GM12864 (cell line): ENCODE results near the gene SLF2.
"Not testable (repeated sequence)": the region's sequence is repeated elsewhere in the genome, so short reads cannot be mapped to it uniquely, and the experiment has no call there.

Experiments
- DNase-seq: peaks from one replicate; pipeline ENCODE4 v3.0.0-alpha.2; 2011; ENCODE audit warnings: low read depth
- H3K4me3 ChIP-seq: 2 replicates; pipeline ENCODE4 v1.5.1; 2011; ENCODE audit warnings: mild to moderate bottlenecking, low read depth, low read length, control low read depth
- CTCF ChIP-seq: IDR thresholded peaks from 2 replicates; pipeline ENCODE4 v1.5.1; 2011; ENCODE audit warnings: low read depth, mild to moderate bottlenecking, moderate library complexity, low read length, control low read depth, inconsistent platforms; ENCODE audit errors: missing control alignments

The SLF2 gene

GRCh38 chr10:100879741-100880360 is 32.9 kb upstream of the SLF2 start:
- DNase-seq: no peak
- no peak for TF ChIP-seq CTCF
- H3K4me3 ChIP-seq: no peak overlapping the region

DNA sequence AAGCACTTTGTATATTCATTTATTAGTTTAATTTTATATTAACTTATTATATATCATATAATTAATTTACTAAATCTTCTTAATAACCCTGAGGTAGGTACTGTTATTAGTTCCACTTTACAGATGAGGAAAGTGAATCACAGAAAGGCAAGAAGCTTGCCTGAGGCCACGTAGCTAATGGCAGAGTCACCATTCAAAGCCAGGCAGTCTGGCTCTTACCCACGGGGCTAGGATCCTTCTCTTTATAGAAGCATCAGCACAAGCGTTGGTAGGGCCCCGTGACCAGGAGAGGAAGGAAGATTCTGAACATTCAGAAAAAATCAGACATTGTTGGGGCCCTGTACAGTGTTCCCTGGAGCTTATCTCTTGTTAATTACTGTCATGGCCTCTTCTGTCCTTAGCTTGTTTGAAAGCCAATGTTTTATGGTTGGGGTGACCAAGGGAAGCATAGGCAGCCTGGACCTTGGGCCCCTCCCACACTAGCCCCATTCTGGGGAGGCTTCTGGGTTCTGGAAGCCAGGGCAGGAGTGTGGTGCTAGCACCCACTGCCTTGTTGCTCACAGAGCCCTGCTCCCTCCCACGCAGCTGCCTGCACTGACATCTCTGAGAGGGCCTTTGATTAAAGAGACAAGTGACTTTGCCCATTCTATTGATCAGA is 31.1 kb upstream of the SLF2 start:
- TF ChIP-seq CTCF: no peak
- no peak overlapping the region for H3K4me3 ChIP-seq
- DNase-seq: no peak

DNA sequence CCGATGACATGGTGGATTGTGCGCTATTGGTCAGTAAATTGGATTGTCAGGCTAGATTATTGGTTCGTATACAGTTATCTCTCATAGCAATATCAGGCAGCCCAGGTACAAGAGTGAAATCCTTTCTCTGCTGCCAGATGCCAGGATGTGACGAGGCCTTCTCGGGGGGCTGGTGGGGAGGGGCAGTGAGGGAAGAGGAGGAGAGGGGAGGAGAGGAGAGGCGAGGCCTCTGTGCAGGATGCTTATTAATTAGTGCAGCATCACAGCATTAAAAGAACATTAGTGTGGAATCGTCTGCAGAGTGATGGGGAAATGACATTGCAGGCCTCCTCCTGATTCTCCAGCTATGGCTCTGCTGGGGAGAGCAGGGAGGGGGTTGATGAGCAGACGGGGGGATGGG is 30.5 kb upstream of the SLF2 start:
- H3K4me3 ChIP-seq: no peak overlapping the region
- TF ChIP-seq CTCF: no peak
- DNase-seq: no peak

DNA sequence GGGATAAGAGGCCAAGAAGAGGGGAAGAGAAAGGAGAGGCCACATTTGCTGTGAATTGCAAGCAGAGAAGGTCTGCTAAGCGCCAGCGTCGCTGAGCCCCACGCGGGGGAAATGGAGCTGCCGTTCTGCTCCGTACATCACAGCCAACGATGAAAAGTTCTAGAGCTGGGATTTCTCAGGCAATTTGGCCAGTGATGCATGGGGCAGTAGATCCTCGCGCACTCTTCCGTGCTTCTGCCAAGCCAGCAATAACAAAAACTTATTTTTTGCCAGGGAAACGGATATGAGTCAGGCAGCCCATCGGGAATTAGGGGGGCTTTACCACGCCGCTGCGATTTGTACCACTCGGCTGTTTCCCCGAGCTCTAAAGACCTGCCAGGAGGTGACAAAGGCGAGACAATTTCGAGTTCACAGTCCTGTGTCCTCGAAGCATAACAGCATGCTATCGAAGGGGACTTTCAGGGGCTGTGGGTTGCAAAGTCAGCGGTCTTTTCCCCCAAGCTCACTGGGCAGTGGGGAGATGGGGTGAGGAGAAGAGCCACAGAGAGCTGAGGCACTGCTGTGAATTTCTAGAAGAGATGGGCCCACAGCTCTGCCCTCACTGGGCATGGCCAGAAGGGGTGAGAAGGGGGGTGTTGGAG is 30.0 kb upstream of the SLF2 start:
- DNase-seq: no peak
- no peak overlapping the region for H3K4me3 ChIP-seq
- no peak for TF ChIP-seq CTCF

DNA sequence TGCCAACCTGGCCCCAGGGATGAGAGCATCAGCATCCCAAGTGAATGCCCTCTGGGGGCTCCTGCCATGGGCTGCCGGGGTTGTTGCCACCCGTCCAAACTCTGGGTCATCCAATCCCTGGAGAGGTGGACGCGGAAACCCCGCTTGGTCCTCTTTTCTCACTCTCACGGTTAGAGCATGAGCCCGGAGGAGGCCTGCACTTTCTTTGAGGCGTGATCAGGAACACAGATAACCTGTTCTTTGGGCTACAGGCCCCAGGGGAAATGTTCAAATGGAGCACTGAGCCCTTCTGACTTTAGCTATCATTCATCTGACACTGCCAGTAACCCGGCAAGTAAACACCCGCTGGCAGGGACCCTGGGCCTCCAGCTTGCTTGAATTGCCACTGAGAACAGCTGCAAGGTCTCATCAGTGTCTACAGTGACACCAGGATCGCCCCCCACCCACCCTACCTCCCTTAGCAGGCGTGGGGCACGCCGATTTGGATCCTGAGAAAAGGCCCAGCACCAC is 29.4 kb upstream of the SLF2 start:
- TF ChIP-seq CTCF: no peak
- no peak for DNase-seq
- H3K4me3 ChIP-seq: no peak overlapping the region

- not testable (repeated sequence) for DNase-seq, H3K4me3 ChIP-seq
Observed at GRCh38 chr10:100885611-100886010, 27.2 kb upstream of the SLF2 start.

DNA sequence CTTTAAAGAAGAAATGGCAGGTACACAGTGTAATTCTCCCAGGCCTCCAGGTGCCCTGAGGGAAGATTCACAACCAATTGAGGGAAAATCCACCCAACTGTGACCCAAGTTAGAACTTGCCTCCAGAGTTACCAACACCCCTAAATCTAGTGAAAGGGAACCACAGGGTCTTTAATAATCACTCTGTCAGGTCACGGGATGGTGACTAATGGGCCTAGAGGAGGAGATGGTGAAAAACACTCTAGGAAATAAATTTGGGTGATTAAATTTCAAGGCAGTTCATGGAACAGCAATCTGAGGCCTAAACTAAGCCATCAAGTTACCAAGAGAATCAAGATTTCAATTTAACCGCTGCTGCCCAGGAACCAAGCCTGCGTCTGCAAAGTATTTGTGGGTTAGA is 26.7 kb upstream of the SLF2 start:
- DNase-seq: no peak
- H3K4me3 ChIP-seq: no peak overlapping the region
- TF ChIP-seq CTCF: no peak
